ENCODE data around the gene GJC1. TPM values are rescaled to one million over a fixed set of nuclear protein-coding genes. Genes with fewer than 3 reads are reported as not detected.

GJC1 gene
- total and polyA plus RNA-seq, 2 of the 8 experiments (the other 6 are each of a cell fraction or from before 2014, with no cell fraction given) = 29.1 to 154 TPM

DNA sequence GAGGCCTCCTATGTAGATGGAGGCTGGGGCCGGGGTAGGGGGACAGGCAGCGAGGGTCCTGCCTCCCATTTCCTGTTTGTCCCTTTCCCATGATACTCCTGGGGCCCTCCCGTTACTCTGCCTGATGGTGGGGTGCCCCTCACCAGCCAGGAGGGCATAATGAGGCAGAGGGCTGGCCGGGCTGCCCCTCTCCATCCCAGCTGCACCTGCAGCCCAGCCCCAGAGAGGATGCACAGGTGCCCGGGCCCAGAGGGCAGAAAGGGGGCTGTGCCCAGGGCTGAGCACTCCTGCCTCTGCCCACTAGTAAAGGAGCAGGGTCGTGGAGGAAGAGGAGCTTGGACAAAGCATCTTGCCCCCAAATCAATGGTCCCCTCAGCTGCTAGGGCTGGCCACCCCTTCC is 60.9 kb downstream of the GJC1 start:
- no peak overlapping the region for H2AFZ ChIP-seq (ENCODE audit: low read length)
- H3K4me2 ChIP-seq (ENCODE audit: insufficient read depth in 1 of 2, low read depth in 2 of 2, low read length in 2 of 2) = no peak overlapping the region
- no peak overlapping the region for H3K9ac ChIP-seq (replicated peaks in 1 of 4; ENCODE audit: extremely low read depth in 1 of 4, low read depth in 3 of 4, low read length in 3 of 4)
- H2BK15ac ChIP-seq (ENCODE audit: low read length) = no peak overlapping the region
- no peak overlapping the region for H3K27ac ChIP-seq (ENCODE audit: low read depth, low read length)
- ChIA-PET POLR2A (ENCODE audit: partially characterized antibody) (interaction anchor here (0.6 to 1.7 kb wide), 4 partner anchors 10 to 191 kb away, joined by 3 to 7 read pairs (median 4); no protein-coding TSS in a partner anchor), CTCF (ENCODE audit: partially characterized antibody) (interaction anchor here (0.6 to 26.7 kb wide), 5 partner anchors 17 to 144 kb away, joined by 3 to 577 read pairs (median 4); partner anchors contain the start of gene HIGD1B)
- H3K4me1 ChIP-seq (replicated peaks in 1 of 4; ENCODE audit: control insufficient read depth in 3 of 4, insufficient read depth in 4 of 4, low read length in 3 of 4) = peaks cover 0 to 15% (median 6%) of the 10 kb centered on the region in 4 experiments; a peak in 6 of 7 replicates
- H3K9me3 ChIP-seq (ENCODE audit: insufficient read depth in 2 of 2, low read depth in 1 of 2, low read length in 1 of 2) = no peaks in the 10 kb centered on the region
- no peaks in the 10 kb centered on the region for H3K79me2 ChIP-seq (ENCODE audit: control insufficient read depth in 1 of 2, insufficient read depth in 2 of 2, low read length in 2 of 2)
- no peak overlapping the region for H3K56ac ChIP-seq (replicated peaks; ENCODE audit: insufficient read length, low read depth, low read length)
- no peak overlapping the region for H2BK12ac ChIP-seq (ENCODE audit: low read depth, low read length)
- FAIRE-seq = no peak
- no peaks in the 10 kb centered on the region for H3K23me2 ChIP-seq (ENCODE audit: low read depth, low read length)
- H2AK5ac ChIP-seq (ENCODE audit: low read depth, low read length) = no peak overlapping the region
- H3K23ac ChIP-seq (ENCODE audit: insufficient read length) = no peak overlapping the region
- H2BK120ac ChIP-seq (replicated peaks; ENCODE audit: low read depth, low read length) = no peak overlapping the region
- no peaks in the 10 kb centered on the region; a peak in 1 of 7 replicates for H3K27me3 ChIP-seq (replicated peaks in 1 of 4; ENCODE audit: control insufficient read depth in 3 of 4, extremely low read depth in 1 of 4, insufficient read depth in 3 of 4, low read length in 3 of 4)
- peaks cover 0 to 2% of the 10 kb centered on the region in 2 experiments for H4K20me1 ChIP-seq (replicated peaks in 1 of 2; ENCODE audit: control insufficient read depth in 1 of 2, insufficient read depth in 2 of 2, low read length in 2 of 2)
- no peak overlapping the region for H4K5ac ChIP-seq (ENCODE audit: insufficient read length, low read depth, low read length)
- no peak overlapping the region for H4K8ac ChIP-seq (ENCODE audit: extremely low read depth, insufficient read depth, low read length)
- no peaks in the 10 kb centered on the region for H3K36me3 ChIP-seq (ENCODE audit: control insufficient read depth in 2 of 4, insufficient read depth in 4 of 4, low read length in 3 of 4)
- no peak for DNase-seq (ENCODE audit: low read depth in 1 of 2, low spot score in 2 of 2)
- TF ChIP-seq, protein P1, sequence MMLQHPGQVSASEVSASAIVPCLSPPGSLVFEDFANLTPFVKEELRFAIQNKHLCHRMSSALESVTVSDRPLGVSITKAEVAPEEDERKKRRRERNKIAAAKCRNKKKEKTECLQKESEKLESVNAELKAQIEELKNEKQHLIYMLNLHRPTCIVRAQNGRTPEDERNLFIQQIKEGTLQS (IDR thresholded peaks at IDR 0.05; ENCODE audit: insufficient read depth, low read depth, low read length) = no peak
- TF ChIP-seq KDM4A (IDR thresholded peaks at IDR 0.05; ENCODE audit: low read depth, low read length, severe bottlenecking) (no peak), NANOG (IDR thresholded peaks at IDR 0.05; ENCODE audit: insufficient read depth, low read depth, low read length, poor library complexity, severe bottlenecking) (no peak), ASH2L (IDR thresholded peaks at IDR 0.05; ENCODE audit: low read length) (no peak), JUN (IDR thresholded peaks at IDR 0.05; ENCODE audit: low read depth, low read length) (no peak), JUND (IDR thresholded peaks at IDR 0.05; ENCODE audit: low read length) (no peak), CBX8 (IDR thresholded peaks at IDR 0.05; ENCODE audit: borderline replicate concordance, low read depth, low read length) (no peak), POU5F1 (IDR thresholded peaks at IDR 0.05; ENCODE audit: low read depth, low read length) (no peak), CREB1 (IDR thresholded peaks at IDR 0.05) (no peak)
- TF ChIP-seq, protein P2, sequence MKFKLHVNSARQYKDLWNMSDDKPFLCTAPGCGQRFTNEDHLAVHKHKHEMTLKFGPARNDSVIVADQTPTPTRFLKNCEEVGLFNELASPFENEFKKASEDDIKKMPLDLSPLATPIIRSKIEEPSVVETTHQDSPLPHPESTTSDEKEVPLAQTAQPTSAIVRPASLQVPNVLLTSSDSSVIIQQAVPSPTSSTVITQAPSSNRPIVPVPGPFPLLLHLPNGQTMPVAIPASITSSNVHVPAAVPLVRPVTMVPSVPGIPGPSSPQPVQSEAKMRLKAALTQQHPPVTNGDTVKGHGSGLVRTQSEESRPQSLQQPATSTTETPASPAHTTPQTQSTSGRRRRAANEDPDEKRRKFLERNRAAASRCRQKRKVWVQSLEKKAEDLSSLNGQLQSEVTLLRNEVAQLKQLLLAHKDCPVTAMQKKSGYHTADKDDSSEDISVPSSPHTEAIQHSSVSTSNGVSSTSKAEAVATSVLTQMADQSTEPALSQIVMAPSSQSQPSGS (IDR thresholded peaks at IDR 0.05; ENCODE audit: low read length) = no peak
- H3K79me1 ChIP-seq (ENCODE audit: low read depth, low read length) = no peaks in the 10 kb centered on the region
- no peak overlapping the region for H3K18ac ChIP-seq (ENCODE audit: extremely low read depth, low read length)
- H3K14ac ChIP-seq (ENCODE audit: insufficient read length) = no peak overlapping the region
- H2BK20ac ChIP-seq (ENCODE audit: low read length) = no peak overlapping the region
- H4K91ac ChIP-seq (replicated peaks; ENCODE audit: insufficient read length, low read length) = no peak overlapping the region
- H3K4me3 ChIP-seq (ENCODE audit: extremely low read depth in 1 of 4, insufficient read depth in 2 of 4, low read depth in 3 of 4, low read length in 4 of 4) = no peak overlapping the region
- 76% methylated on average over 6 of the region's 6 CpGs; no CpG with 5 or more reads in 1 of the 2 experiments for whole genome bisulfite sequencing, 2 experiments (ENCODE audit: extremely low coverage in 1 of 2, insufficient coverage in 1 of 2, insufficient read length in 1 of 2, insufficient replicate concordance in 2 of 2, low coverage in 1 of 2, low lambda C conversion rate in 2 of 2, missing lambda C conversion rate in 1 of 2)
- H2BK5ac ChIP-seq (ENCODE audit: low read depth, low read length) = no peak overlapping the region
- no peak overlapping the region for H3K4ac ChIP-seq (replicated peaks; ENCODE audit: insufficient read length, low read depth, low read length)

Measured in H1 (cell line).